HG03095 (cell line): ENCODE results near the gene SLAMF7.

Source experiments
- ATAC-seq: cut with Tn5 transposase; IDR thresholded peaks from one replicate; pipeline ENCODE4 v1.9.1; 2021; ENCODE audit warnings: moderate library complexity; ENCODE audit not compliant: unreplicated experiment

The SLAMF7 gene

GRCh38 chr1:160744852-160745520 lies 5.9 kb downstream of the SLAMF7 start:
- ATAC-seq = no peak

GRCh38 chr1:160745551-160745950 lies 6.5 kb downstream of the SLAMF7 start:
- no peak for ATAC-seq

- no peak for ATAC-seq
Measured at GRCh38 chr1:160746836-160747500, 7.9 kb downstream of the SLAMF7 start.

- no peak for ATAC-seq
Measured at GRCh38 chr1:160747717-160748116, 8.7 kb downstream of the SLAMF7 start.

GRCh38 chr1:160748181-160748877 lies 9.3 kb downstream of the SLAMF7 start:
- ATAC-seq = no peak

GRCh38 chr1:160748878-160749269 lies 9.8 kb downstream of the SLAMF7 start:
- no peak for ATAC-seq

GRCh38 chr1:160750608-160751007 lies 11.6 kb downstream of the SLAMF7 start:
- ATAC-seq = no peak

- no peak for ATAC-seq
Measured at GRCh38 chr1:160752406-160752805, 13.4 kb downstream of the SLAMF7 start.

GRCh38 chr1:160752924-160753323 lies 13.9 kb downstream of the SLAMF7 start:
- no peak for ATAC-seq

- no peak for ATAC-seq
Measured at GRCh38 chr1:160753594-160753993, 14.5 kb downstream of the SLAMF7 start.

- ATAC-seq = no peak
Measured at GRCh38 chr1:160755461-160755860, 16.4 kb downstream of the SLAMF7 start.

- no peak for ATAC-seq
Measured at GRCh38 chr1:160755911-160756848, 17.1 kb downstream of the SLAMF7 start.

GRCh38 chr1:160756849-160757201 lies 17.8 kb downstream of the SLAMF7 start:
- no peak for ATAC-seq

- ATAC-seq = no peak
Measured at GRCh38 chr1:160758521-160758920, 19.5 kb downstream of the SLAMF7 start.

- ATAC-seq = no peak
Measured at GRCh38 chr1:160759740-160760139, 20.7 kb downstream of the SLAMF7 start.

GRCh38 chr1:160761046-160761445 lies 22.0 kb downstream of the SLAMF7 start:
- ATAC-seq = no peak

- ATAC-seq = no peak
Measured at GRCh38 chr1:160761886-160762285, 22.8 kb downstream of the SLAMF7 start.

GRCh38 chr1:160763993-160764392 lies 24.9 kb downstream of the SLAMF7 start:
- ATAC-seq = no peak

- peak; percentile 52 for ATAC-seq
Measured at GRCh38 chr1:160767395-160768294, 28.6 kb downstream of the SLAMF7 start.

GRCh38 chr1:160768295-160768657 lies 29.2 kb downstream of the SLAMF7 start:
- peak; percentile 54 for ATAC-seq
